GM18858 (cell line): Measurements from ENCODE around the gene NF1.
"Not testable (repeated sequence)": the region's sequence is repeated elsewhere in the genome, so short reads cannot be mapped to it uniquely, and the experiment has no call there.

Source experiments
- ATAC-seq: cut with Tn5 transposase; IDR thresholded peaks from one replicate; pipeline ENCODE4 v1.9.1; 2021; ENCODE audit not compliant: unreplicated experiment

Gene NF1

GRCh38 chr17:31074772-31075555 lies 19.8 kb upstream of the NF1 start:
- ATAC-seq, result no peak

- ATAC-seq, result no peak
Measured at GRCh38 chr17:31078290-31078689, 16.5 kb upstream of the NF1 start.

- no peak for ATAC-seq
Measured at GRCh38 chr17:31079731-31080130, 15.0 kb upstream of the NF1 start.

- no peak for ATAC-seq
Measured at GRCh38 chr17:31085563-31085962, 9.2 kb upstream of the NF1 start.

- ATAC-seq, result no peak
Measured at GRCh38 chr17:31089471-31089870, 5.3 kb upstream of the NF1 start.

DNA sequence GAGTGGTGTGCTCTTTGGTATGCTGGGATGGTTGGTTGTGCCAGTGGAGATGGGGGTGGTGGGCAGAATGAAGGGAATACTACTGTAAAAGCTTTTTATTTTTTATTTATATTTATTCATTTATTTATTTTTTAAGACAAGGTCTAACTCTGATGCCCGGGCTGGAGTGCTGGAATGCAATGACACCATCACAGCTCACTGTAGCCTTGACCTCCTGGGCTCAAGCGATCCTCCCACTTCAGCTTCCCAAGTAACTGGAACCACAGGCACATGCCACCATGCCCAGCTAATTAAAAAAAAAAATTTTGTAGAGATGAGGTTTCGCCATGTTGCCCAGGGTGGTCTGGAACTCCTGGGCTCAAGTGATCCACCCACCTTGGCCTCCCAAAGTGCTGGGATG lies 4.1 kb upstream of the NF1 start:
- not testable (repeated sequence) for ATAC-seq

- ATAC-seq, result no peak
Measured at GRCh38 chr17:31092475-31093064, 2.2 kb upstream of the NF1 start.

DNA sequence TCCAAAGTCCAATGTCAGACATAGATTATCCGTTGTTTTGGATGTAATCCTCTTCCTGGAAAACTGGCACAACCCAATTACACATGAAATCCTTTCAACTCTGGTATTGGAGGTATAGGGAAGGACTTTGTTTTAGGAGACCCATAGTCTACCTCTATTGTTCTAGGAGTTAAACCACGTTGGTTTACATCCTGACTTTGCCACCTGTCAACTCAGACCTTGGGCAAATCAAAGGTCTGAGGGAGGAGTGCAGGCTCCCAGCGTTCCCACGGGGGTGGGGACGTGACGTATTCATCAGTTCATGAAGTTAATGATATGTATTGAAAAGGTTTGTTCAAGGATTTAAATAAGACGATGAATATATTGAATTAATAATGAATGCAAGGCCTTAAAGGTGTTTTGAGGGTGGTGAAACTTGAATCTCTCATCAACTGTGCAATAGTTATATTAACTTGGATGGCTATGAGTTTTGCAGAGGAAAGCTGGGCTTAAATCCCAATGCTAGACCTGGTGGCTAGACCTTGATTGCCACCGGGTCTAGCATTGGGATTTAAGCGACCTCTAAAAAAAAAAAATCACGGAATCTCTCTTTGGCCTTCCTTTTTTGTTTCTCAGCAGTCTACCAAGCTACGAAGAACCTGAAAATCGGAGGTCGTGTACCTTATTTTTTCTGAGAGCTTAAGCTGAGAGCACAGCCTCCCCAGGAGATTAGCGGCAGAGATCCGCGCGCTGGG lies 744 bp upstream of the NF1 start:
- ATAC-seq, result no peak

DNA sequence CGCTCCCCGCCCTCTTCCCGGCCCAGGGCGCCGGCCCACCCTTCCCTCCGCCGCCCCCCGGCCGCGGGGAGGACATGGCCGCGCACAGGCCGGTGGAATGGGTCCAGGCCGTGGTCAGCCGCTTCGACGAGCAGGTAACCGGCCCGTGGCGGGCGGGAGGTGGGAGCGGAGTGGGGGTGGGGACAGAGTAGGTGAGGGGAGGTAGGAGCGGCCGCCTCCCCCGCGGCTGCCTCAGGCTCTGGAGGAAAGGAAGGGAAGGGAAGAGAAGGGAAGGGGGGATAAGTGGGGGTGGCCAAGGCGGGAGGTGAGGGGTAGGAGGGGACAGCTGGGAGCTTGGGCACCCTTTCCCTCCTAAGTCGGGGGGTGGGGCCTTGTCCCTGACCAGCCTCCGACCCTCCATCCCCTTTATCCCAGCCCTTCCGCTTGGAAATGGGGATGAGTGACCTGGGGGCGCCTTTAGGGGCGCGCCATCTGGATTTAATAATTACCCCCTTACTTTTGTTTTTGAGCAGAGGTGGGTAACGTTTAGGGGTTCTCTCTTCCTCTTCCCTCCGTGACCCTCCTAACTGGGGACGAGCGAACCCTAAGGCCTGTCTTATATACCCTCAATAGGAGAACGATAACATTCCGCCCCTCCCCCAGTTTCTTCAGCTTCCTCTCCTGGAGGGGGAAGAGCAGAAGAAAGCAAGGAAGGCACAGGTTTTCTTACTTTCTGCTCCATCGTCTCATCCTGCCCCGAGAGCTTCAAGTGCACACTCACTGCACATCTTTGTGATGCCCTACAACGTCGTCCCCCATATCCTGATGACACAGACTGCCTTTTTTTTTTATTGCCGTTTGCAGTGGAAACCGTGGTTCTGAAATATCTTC lies 694 bp downstream of the NF1 start:
- ATAC-seq, result no peak

DNA sequence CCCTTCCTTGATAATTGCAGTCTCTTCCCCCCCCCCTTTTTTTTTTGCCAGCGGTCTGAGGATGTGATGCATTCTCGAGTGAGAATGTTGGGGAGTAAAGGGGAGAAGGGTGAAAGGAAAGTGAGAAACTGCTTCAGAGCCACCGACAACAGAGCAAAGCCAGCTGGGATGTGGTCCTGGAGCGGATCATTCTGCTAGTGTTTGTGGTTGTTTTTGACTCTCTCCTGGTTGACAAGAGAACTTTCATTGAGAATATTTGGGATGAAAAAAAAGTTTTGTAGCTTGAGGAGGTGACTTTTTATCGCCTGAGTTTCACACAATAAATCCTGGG lies 1.3 kb downstream of the NF1 start:
- no peak for ATAC-seq

GRCh38 chr17:31099016-31099415 lies 4.2 kb downstream of the NF1 start:
- ATAC-seq, result no peak

DNA sequence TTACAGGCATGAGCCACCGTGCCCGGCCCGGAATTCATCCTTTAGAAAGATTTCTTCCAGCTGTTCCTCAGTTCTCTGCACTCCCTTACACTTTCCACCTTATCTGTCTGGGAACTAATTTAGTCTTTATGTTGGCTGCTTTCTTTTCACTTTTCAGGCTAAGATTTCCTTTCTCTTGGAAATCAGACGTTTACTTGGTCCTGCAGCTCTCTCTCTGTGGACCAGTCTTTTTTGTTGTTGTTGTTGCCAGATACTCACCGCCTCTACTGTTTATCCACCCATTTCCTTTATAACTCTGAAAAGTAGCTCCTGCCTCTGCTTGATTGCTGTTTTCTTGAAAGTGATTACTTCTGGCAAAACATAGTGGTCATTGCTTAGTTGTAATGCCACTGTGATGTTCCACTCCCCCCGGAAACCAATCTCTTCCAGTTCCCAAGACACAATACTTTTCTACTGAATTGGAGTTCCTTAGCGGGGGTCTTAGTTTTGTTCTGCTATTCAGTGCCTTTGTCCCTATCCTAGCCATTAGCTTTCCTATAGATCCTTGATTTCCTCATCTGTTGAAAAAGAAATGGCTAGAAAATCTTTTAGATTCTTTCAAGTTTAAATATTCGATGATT lies 6.2 kb downstream of the NF1 start:
- no peak for ATAC-seq

- no peak for ATAC-seq
Measured at GRCh38 chr17:31101943-31102342, 7.2 kb downstream of the NF1 start.

DNA sequence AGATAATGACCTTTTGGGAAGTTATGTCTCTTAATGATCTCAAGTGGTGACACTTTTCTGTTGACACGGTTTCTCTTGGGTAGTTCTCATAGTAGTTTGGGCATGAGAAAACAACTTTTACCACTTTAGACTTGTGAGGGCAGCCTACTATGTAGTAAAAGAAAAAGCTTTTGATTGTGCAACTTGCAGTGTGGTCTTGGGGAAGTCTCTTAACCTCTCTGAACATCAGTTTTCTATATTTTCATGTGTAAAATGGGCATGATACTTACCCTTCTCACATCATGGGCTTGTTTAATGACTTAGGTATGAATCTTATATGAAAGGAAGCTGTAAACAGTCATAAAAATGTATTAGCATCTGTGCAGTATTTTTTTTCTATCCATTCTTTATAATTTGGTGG lies 11.2 kb downstream of the NF1 start:
- no peak for ATAC-seq

DNA sequence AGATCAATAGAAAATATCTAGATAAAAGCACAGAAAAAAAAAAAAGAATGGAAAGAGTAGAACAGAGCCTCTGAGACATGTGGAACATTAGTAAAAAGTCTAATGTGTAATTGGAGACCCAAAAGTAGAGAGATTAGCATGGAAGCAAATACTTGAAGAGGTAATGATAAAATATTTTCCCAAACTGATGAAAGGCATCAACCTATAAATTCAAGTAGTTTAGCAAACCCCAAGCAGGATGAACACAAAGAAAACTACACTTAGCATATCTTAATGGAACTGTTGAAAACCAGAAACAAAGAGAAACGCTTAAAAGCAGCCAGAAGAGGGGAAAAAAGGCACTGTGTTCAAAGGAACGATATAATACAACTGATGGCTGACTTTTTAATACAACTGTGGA lies 16.4 kb downstream of the NF1 start:
- ATAC-seq, result no peak

- ATAC-seq, result no peak
Measured at GRCh38 chr17:31112001-31112661, 17.4 kb downstream of the NF1 start.

GRCh38 chr17:31113368-31113767 lies 18.6 kb downstream of the NF1 start:
- not testable (repeated sequence) for ATAC-seq

GRCh38 chr17:31113939-31114338 lies 19.2 kb downstream of the NF1 start:
- no peak for ATAC-seq

- ATAC-seq, result no peak
Measured at GRCh38 chr17:31114956-31115555, 20.3 kb downstream of the NF1 start.

DNA sequence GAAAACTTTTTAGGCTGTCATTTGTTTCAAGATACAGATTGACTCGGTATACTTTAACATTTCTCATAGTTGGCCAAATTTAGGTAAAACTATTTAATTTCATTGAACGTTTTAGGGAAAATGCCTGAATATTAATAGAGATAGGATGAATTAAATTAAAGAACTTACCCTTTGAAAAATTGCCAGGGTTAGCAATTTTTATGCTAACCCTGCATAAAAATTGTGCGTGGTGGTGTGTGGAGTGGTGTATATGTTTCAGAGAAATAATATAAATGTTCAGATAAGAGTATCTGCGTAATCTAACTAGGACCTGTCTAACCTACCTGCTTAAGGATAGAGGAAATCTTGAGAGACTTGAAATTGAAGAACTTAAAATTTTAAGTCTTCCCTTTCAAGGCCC lies 21.4 kb downstream of the NF1 start:
- no peak for ATAC-seq
